GM23248 (cell line): ENCODE results near the gene ZFP36L1. TPM values are rescaled to one million over a fixed set of nuclear protein-coding genes. Genes with fewer than 3 reads are reported as not detected.

Source experiments
- DNase-seq: peaks from one replicate; pipeline ENCODE4 v3.0.0-alpha.2; 2015
- H2AFZ ChIP-seq: fragments of 200-600 bp; sonication (generic); 2 replicates; pipeline ENCODE4 v1.6.1; 2016; ENCODE audit warnings: antibody characterized with exemption
- H3F3A ChIP-seq: fragments of 200-600 bp; sonication (generic); 2 replicates; pipeline ENCODE4 v1.6.1; 2016; ENCODE audit warnings: mild to moderate bottlenecking, antibody characterized with exemption, mixed run types; ENCODE audit not compliant: insufficient read depth
- H3K27ac ChIP-seq: fragments of 200-600 bp; sonication (generic); 2 replicates; pipeline ENCODE4 v1.5.1; 2016; ENCODE audit warnings: mild to moderate bottlenecking
- H3K27me3 ChIP-seq: fragments of 200-600 bp; sonication (generic); replicated peaks from 2 replicates; pipeline ENCODE4 v1.6.1; 2016; ENCODE audit warnings: mild to moderate bottlenecking; ENCODE audit not compliant: insufficient read depth
- H3K36me3 ChIP-seq: fragments of 200-600 bp; sonication (generic); 2 replicates; pipeline ENCODE4 v1.6.1; 2016; ENCODE audit warnings: low read depth, mild to moderate bottlenecking
- H3K4me1 ChIP-seq: fragments of 200-600 bp; sonication (generic); 2 replicates; pipeline ENCODE4 v1.6.1; 2016; ENCODE audit warnings: mild to moderate bottlenecking; ENCODE audit not compliant: insufficient read depth
- H3K4me2 ChIP-seq: fragments of 200-600 bp; sonication (generic); one replicate; pipeline ENCODE4 v1.6.1; 2016; ENCODE audit warnings: mild to moderate bottlenecking; ENCODE audit not compliant: unreplicated experiment
- H3K4me3 ChIP-seq: fragments of 200-600 bp; sonication (generic); 2 replicates; pipeline ENCODE4 v1.5.1; 2016; ENCODE audit warnings: mild to moderate bottlenecking
- H3K79me2 ChIP-seq: fragments of 200-600 bp; sonication (generic); 2 replicates; pipeline ENCODE4 v1.6.1; 2016; ENCODE audit warnings: mild to moderate bottlenecking; ENCODE audit not compliant: insufficient read depth
- H3K9ac ChIP-seq: fragments of 200-600 bp; sonication (generic); 2 replicates; pipeline ENCODE4 v1.6.1; 2016; ENCODE audit warnings: mild to moderate bottlenecking
- H3K9me2 ChIP-seq: fragments of 200-600 bp; sonication (generic); 2 replicates; pipeline ENCODE4 v1.6.1; 2016; ENCODE audit warnings: mixed run types, mild to moderate bottlenecking, moderate library complexity; ENCODE audit not compliant: insufficient read depth
- H3K9me3 ChIP-seq: fragments of 200-600 bp; sonication (generic); one replicate; pipeline ENCODE4 v1.6.1; 2017; ENCODE audit warnings: low read depth
- H4K20me1 ChIP-seq: fragments of 200-600 bp; sonication (generic); 2 replicates; pipeline ENCODE4 v1.6.0; 2016; ENCODE audit not compliant: insufficient read depth
- EZH2 ChIP-seq: fragments of 200-600 bp; sonication (generic); IDR thresholded peaks from 2 replicates; pipeline ENCODE4 v1.6.1; 2018; ENCODE audit warnings: antibody characterized with exemption, mild to moderate bottlenecking; ENCODE audit not compliant: insufficient read depth, poor library complexity, severe bottlenecking
- EZH2phosphoT487 ChIP-seq: fragments of 200-600 bp; sonication (generic); IDR thresholded peaks from 2 replicates; pipeline ENCODE4 v1.6.1; 2018; ENCODE audit warnings: antibody characterized with exemption, moderate library complexity, mild to moderate bottlenecking, low read depth; ENCODE audit not compliant: insufficient read depth
- WGBS, 2 experiments: methylation state at CpG; one replicate each; pipeline ENCODE4 v1.1.6; 2015 to 2017; ENCODE audit warnings: low lambda C conversion rate in 2 of 2, low coverage in 1 of 2; ENCODE audit errors: missing lambda C conversion rate in 2 of 2; 5-methylcytosine and 5-hydroxymethylcytosine counted together
- in situ Hi-C: fragments of 300-500 bp; cut with MboI; formaldehyde crosslinking; loops from 2 replicates; pipeline ENCODE4 v1.15.0; 2020
- polyA plus RNA-seq: library from polyadenylated mRNA; unstranded; fragments of >200 nt; fragmentation: Nextera tagmentation; extraction: Ambion mirVana; gene quantifications from 2 replicates; pipeline ENCODE4 v1.2.1, GENCODE V29; 2016
- total RNA-seq: library from RNA; depleted of rRNA; stranded (reverse); fragments of >200 nt; shearing (Covaris generic); gene quantifications from 2 replicates; pipeline ENCODE4 v1.2.3, GENCODE V29; 2014

The ZFP36L1 gene
- total and polyA plus RNA-seq, 2 experiments from 2014 or later: 92.9 to 599 TPM

GRCh38 chr14:68752271-68753006, 40.4 kb downstream of the ZFP36L1 start:
- no peak overlapping the region for H2AFZ ChIP-seq
- in situ Hi-C loops: no loop called here
- no peaks in the 10 kb centered on the region for H3K79me2 ChIP-seq
- H3K27me3 ChIP-seq: no peaks in the 10 kb centered on the region
- peaks cover 5% of the 10 kb centered on the region for H3K4me1 ChIP-seq
- no peaks in the 10 kb centered on the region for H3K9me2 ChIP-seq
- H3K27ac ChIP-seq: no peak overlapping the region
- H3K9me3 ChIP-seq: no peaks in the 10 kb centered on the region
- WGBS, 2 experiments: 83 to 89% methylated on average over 6 of the region's 6 CpGs
- no peaks in the 10 kb centered on the region for H3F3A ChIP-seq
- DNase-seq: no peak
- TF ChIP-seq EZH2phosphoT487 (no peak), EZH2 (no peak)
- H4K20me1 ChIP-seq: no peaks in the 10 kb centered on the region
- no peak overlapping the region for H3K4me3 ChIP-seq
- no peak overlapping the region for H3K4me2 ChIP-seq
- H3K9ac ChIP-seq: no peak overlapping the region
- H3K36me3 ChIP-seq: no peaks in the 10 kb centered on the region

GRCh38 chr14:68749487-68750475, 43.1 kb downstream of the ZFP36L1 start:
- in situ Hi-C loops: no loop called here
- Histone ChIP-seq H3K4me2 (no peak overlapping the region), H3K79me2 (no peaks in the 10 kb centered on the region), H3K36me3 (no peaks in the 10 kb centered on the region), H3K4me1 (no peaks in the 10 kb centered on the region; the same call in 1 of the 2 replicates), H3K9ac (no peak overlapping the region), H3K9me3 (no peaks in the 10 kb centered on the region), H3K9me2 (no peaks in the 10 kb centered on the region), H3K4me3 (no peak overlapping the region), H3K27ac (no peak overlapping the region), H4K20me1 (no peaks in the 10 kb centered on the region), H2AFZ (no peak overlapping the region), H3F3A (no peaks in the 10 kb centered on the region), H3K27me3 (no peaks in the 10 kb centered on the region)
- WGBS, 2 experiments: 75 to 76% methylated on average over 11 of the region's 11 CpGs
- TF ChIP-seq EZH2 (no peak), EZH2phosphoT487 (no peak)
- no peak for DNase-seq

GRCh38 chr14:68748691-68749090, 44.2 kb downstream of the ZFP36L1 start:
- Histone ChIP-seq H4K20me1 (no peaks in the 10 kb centered on the region), H3K79me2 (no peaks in the 10 kb centered on the region), H3K9me3 (no peaks in the 10 kb centered on the region), H2AFZ (no peak overlapping the region), H3K4me1 (no peaks in the 10 kb centered on the region; the same call in 1 of the 2 replicates), H3K4me3 (no peak overlapping the region), H3K9me2 (no peaks in the 10 kb centered on the region), H3K4me2 (no peak overlapping the region), H3F3A (no peaks in the 10 kb centered on the region), H3K27me3 (no peaks in the 10 kb centered on the region), H3K36me3 (no peaks in the 10 kb centered on the region), H3K9ac (no peak overlapping the region), H3K27ac (no peak overlapping the region)
- no peak for DNase-seq
- TF ChIP-seq EZH2 (no peak), EZH2phosphoT487 (no peak)
- 92 to 99% methylated on average over 5 of the region's 5 CpGs for WGBS, 2 experiments
- in situ Hi-C loops: no loop called here

- DNase-seq: no peak
- H3K9me3 ChIP-seq: no peaks in the 10 kb centered on the region
- H3K27me3 ChIP-seq: no peaks in the 10 kb centered on the region
- TF ChIP-seq EZH2phosphoT487: no peak
- no peak for TF ChIP-seq EZH2
- H3F3A ChIP-seq: no peaks in the 10 kb centered on the region
- no peak overlapping the region for H3K27ac ChIP-seq
- no peak overlapping the region for H3K4me3 ChIP-seq
- H3K9ac ChIP-seq: no peak overlapping the region
- H3K4me1 ChIP-seq: no peaks in the 10 kb centered on the region
- no peaks in the 10 kb centered on the region for H3K36me3 ChIP-seq
- H3K79me2 ChIP-seq: no peaks in the 10 kb centered on the region
- H3K9me2 ChIP-seq: no peaks in the 10 kb centered on the region
- in situ Hi-C loops: no loop called here
- WGBS, 2 experiments: 84% methylated on average over 10 of the region's 10 CpGs
- H3K4me2 ChIP-seq: no peak overlapping the region
- H2AFZ ChIP-seq: no peak overlapping the region
- H4K20me1 ChIP-seq: no peaks in the 10 kb centered on the region
Measured at GRCh38 chr14:68748260-68748659, 44.6 kb downstream of the ZFP36L1 start.
